ENCODE data around the gene FBN1. TPM values are rescaled to one million over a fixed set of nuclear protein-coding genes. Genes with fewer than 3 reads are reported as not detected.

The FBN1 gene
- total RNA-seq, 1 experiment from 2014 or later, result 0.43 TPM

DNA sequence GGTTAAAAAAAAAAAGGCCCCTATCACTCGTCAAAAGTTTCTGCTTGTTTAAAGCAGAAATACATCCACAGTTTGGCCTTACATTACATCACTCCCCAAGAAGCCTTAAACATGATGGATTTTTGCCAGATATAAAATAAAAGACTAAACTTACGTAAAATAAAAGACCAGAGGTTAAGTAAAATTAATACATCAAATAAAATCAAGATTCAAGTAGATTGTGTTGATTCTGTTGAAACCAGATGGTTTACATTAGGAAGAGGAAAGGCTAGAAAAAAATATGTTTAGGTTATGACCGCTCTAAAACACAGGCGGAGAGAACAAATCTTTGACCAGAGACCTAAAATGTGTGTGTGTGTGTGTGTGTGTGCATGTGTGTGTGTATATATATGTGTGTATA is 210.2 kb downstream of the FBN1 start:
- CTCF ChIA-PET, result no interaction called here

GRCh38 chr15:48433226-48433886 is 212.2 kb downstream of the FBN1 start:
- intact Hi-C loops (cut with micrococcal nuclease; ENCODE audit: unreplicated experiment), result no loop called here
- no peaks in the 10 kb centered on the region for H3K4me1 Mint-ChIP-seq (ENCODE audit: low read depth, unreplicated experiment)
- no peaks in the 10 kb centered on the region for H3K36me3 ChIP-seq (ENCODE audit: control insufficient read depth, insufficient read depth, low read length)
- H3K27ac Mint-ChIP-seq (ENCODE audit: unreplicated experiment), result no peak overlapping the region
- no peaks in the 10 kb centered on the region for H3K4me1 ChIP-seq
- CTCF ChIA-PET, result no interaction called here
- H3K9me3 ChIP-seq, result no peaks in the 10 kb centered on the region
- no peaks in the 10 kb centered on the region for H3K27me3 ChIP-seq (replicated peaks; ENCODE audit: control insufficient read depth, insufficient read depth, low read length)
- no peak overlapping the region for H3K4me3 Mint-ChIP-seq (ENCODE audit: unreplicated experiment)
- no peaks in the 10 kb centered on the region for H3K36me3 Mint-ChIP-seq (ENCODE audit: insufficient read depth, unreplicated experiment)
- TF ChIP-seq CTCF (IDR thresholded peaks at IDR 0.05; ENCODE audit: insufficient read depth in 1 of 2, low read depth in 1 of 2, low read length in 1 of 2, severe bottlenecking in 1 of 2, unreplicated experiment in 1 of 2), result no peak
- POLR2A ChIA-PET, result no interaction called here
- BruUV-seq (replicated peaks), result no TSS peak
- no peak overlapping the region for H3K4me3 ChIP-seq (ENCODE audit: low read depth, low read length)
- no peaks in the 10 kb centered on the region for H3K9me3 Mint-ChIP-seq (ENCODE audit: unreplicated experiment)
- DNase-seq, result no peak
- H3K27me3 Mint-ChIP-seq (ENCODE audit: insufficient read depth, unreplicated experiment), result peaks cover 5% of the 10 kb centered on the region

More for the DNA sequence above, 210.2 kb downstream of the FBN1 start:
- BruUV-seq (replicated peaks), result no TSS peak
- Mint-ChIP-seq H3K4me1 (ENCODE audit: low read depth, unreplicated experiment) (no peaks in the 10 kb centered on the region), H3K27ac (ENCODE audit: unreplicated experiment) (no peak overlapping the region), H3K27me3 (ENCODE audit: insufficient read depth, unreplicated experiment) (peaks cover 5% of the 10 kb centered on the region), H3K9me3 (ENCODE audit: unreplicated experiment) (no peaks in the 10 kb centered on the region), H3K36me3 (ENCODE audit: insufficient read depth, unreplicated experiment) (no peaks in the 10 kb centered on the region), H3K4me3 (ENCODE audit: unreplicated experiment) (no peak overlapping the region)
- no peak for TF ChIP-seq CTCF (IDR thresholded peaks at IDR 0.05; ENCODE audit: insufficient read depth in 1 of 2, low read depth in 1 of 2, low read length in 1 of 2, severe bottlenecking in 1 of 2, unreplicated experiment in 1 of 2)
- Histone ChIP-seq H3K4me3 (ENCODE audit: low read depth, low read length) (no peak overlapping the region), H3K36me3 (ENCODE audit: control insufficient read depth, insufficient read depth, low read length) (no peaks in the 10 kb centered on the region), H3K27me3 (replicated peaks; ENCODE audit: control insufficient read depth, insufficient read depth, low read length) (no peaks in the 10 kb centered on the region), H3K4me1 (no peaks in the 10 kb centered on the region), H3K9me3 (no peaks in the 10 kb centered on the region)
- DNase-seq, result no peak
- intact Hi-C loops (cut with micrococcal nuclease; ENCODE audit: unreplicated experiment), result no loop called here
- POLR2A ChIA-PET, result no interaction called here

DNA sequence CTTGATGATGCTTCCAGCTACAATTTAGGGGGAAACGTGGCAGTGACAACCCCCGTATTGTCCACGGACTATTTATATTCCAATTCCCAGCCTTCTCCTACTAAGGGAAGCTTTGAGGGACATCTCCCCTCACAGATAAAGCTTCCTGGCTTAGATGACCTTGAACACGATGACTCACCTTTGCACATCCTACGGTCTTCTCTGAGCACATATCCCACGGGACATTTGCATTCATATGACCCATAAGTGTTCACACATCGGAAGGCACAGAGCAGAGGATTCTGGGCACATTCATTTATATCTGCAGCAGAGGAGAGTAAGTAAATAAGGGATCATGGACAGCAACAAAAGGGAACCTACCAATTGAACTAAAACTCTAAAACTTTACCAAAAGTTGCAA is 212.8 kb downstream of the FBN1 start:
- H3K4me3 Mint-ChIP-seq (ENCODE audit: unreplicated experiment), result no peak overlapping the region
- BruUV-seq (replicated peaks), result no TSS peak
- POLR2A ChIA-PET, result no interaction called here

More for the DNA sequence above, 212.8 kb downstream of the FBN1 start:
- H3K27me3 Mint-ChIP-seq (ENCODE audit: insufficient read depth, unreplicated experiment), result peaks cover 7% of the 10 kb centered on the region
- intact Hi-C loops (cut with micrococcal nuclease; ENCODE audit: unreplicated experiment), result no loop called here
- Histone ChIP-seq H3K9me3 (no peaks in the 10 kb centered on the region), H3K27me3 (replicated peaks; ENCODE audit: control insufficient read depth, insufficient read depth, low read length) (no peaks in the 10 kb centered on the region), H3K4me3 (ENCODE audit: low read depth, low read length) (no peak overlapping the region), H3K4me1 (no peaks in the 10 kb centered on the region), H3K36me3 (ENCODE audit: control insufficient read depth, insufficient read depth, low read length) (no peaks in the 10 kb centered on the region)
- no peaks in the 10 kb centered on the region for H3K4me1 Mint-ChIP-seq (ENCODE audit: low read depth, unreplicated experiment)
- H3K27ac Mint-ChIP-seq (ENCODE audit: unreplicated experiment), result no peak overlapping the region
- DNase-seq, result no peak
- H3K36me3 Mint-ChIP-seq (ENCODE audit: insufficient read depth, unreplicated experiment), result no peaks in the 10 kb centered on the region
- CTCF ChIA-PET, result no interaction called here
- TF ChIP-seq CTCF (IDR thresholded peaks at IDR 0.05; ENCODE audit: insufficient read depth in 1 of 2, low read depth in 1 of 2, low read length in 1 of 2, severe bottlenecking in 1 of 2, unreplicated experiment in 1 of 2), result no peak
- H3K9me3 Mint-ChIP-seq (ENCODE audit: unreplicated experiment), result no peaks in the 10 kb centered on the region
